Esophagus squamous epithelium (tissue), 4 donors: ENCODE data around the gene FH.

Source experiments
- CTCF ChIP-seq, 6 experiments: fragments of 450-650 bp in 4 of 6; fragments of 200-600 bp in 2 of 6; sonication (generic) in 2 of 6; IDR thresholded peaks; one replicate each; pipeline ENCODE4 v1.5.1; 2016 to 2019; ENCODE audit warnings: antibody characterized with exemption in 6 of 6, mild to moderate bottlenecking in 4 of 6, moderate library complexity in 4 of 6
- POLR2A ChIP-seq, 4 donors: fragments of 450-650 bp; IDR thresholded peaks; one replicate each; pipeline ENCODE4 v1.6.1; 2017; ENCODE audit warnings: antibody characterized with exemption in 4 of 4, mild to moderate bottlenecking in 4 of 4, moderate library complexity in 3 of 4

DNA sequence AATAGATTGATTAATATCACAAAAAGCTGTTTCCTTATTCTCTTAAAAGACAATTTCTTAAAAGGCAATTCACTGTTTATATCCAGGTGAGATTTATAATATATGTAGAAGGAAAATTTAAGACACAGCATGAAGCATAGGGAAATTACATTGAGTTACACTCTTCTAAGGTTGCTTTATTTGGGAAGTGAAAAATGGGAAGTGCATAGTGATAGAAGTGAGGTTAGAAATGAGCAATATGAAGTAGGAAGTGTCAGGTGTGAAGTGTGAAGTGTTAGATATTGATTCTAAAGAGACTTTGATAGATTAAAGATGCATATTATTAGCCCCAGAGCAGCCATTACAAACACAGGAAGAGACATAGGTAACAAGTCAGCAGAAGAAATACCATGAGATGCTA lies 40.3 kb downstream of the FH start:
- TF ChIP-seq CTCF (IDR thresholded peaks at IDR 0.05) (no peak), POLR2A (IDR thresholded peaks at IDR 0.05) (no peak)
